Transverse colon (tissue), 4 donors: ENCODE results near the gene KRTCAP2. TPM values are rescaled to one million over a fixed set of nuclear protein-coding genes. Genes with fewer than 3 reads are reported as not detected.
A peak's percentile ranks its signal among the peaks of the same experiment; 100 is the strongest.

Experiments used
- DNase-seq: peaks from one replicate; pipeline ENCODE4 v3.0.0-alpha.2; 2019
- H3K27ac ChIP-seq, 4 donors: fragments of 200-600 bp; sonication (generic); 2 replicates each; pipeline ENCODE4 v1.5.1; 2016 to 2018; ENCODE audit warnings: inconsistent platforms in 4 of 4
- H3K27me3 ChIP-seq: fragments of 200-600 bp; sonication (generic); 2 replicates; pipeline ENCODE4 v1.5.1; 2017; ENCODE audit warnings: inconsistent platforms
- H3K36me3 ChIP-seq, 4 donors: fragments of 200-600 bp; sonication (generic); 2 replicates each; pipeline ENCODE4 v1.5.1; 2017 to 2019; ENCODE audit warnings: inconsistent platforms in 4 of 4
- H3K4me1 ChIP-seq, 4 donors: fragments of 200-600 bp; sonication (generic); 2 replicates each; pipeline ENCODE4 v1.5.1; 2017 to 2020; ENCODE audit warnings: inconsistent platforms in 4 of 4
- H3K4me3 ChIP-seq, 4 donors: fragments of 200-600 bp; sonication (generic); 1 replicate in 1 of 4; 2 replicates in 3 of 4; pipeline versions ENCODE4 v1.5.1 to v1.6.1; 2017 to 2019; ENCODE audit warnings: inconsistent platforms in 4 of 4
- H3K9me3 ChIP-seq, 2 donors: fragments of 200-600 bp; sonication (generic); 2 replicates each; pipeline ENCODE4 v1.5.1; 2017 to 2019; ENCODE audit warnings: inconsistent platforms in 2 of 2
- EP300 ChIP-seq: sonication (generic); formaldehyde crosslinking; IDR thresholded peaks from one replicate; pipeline ENCODE4 v1.6.1; 2017; ENCODE audit warnings: antibody characterized with exemption, low read depth
- POLR2A ChIP-seq: fragments of 450-650 bp; IDR thresholded peaks from one replicate; pipeline ENCODE4 v1.6.1; 2016; ENCODE audit warnings: antibody characterized with exemption, mild to moderate bottlenecking, moderate library complexity
- POLR2AphosphoS5 ChIP-seq, 3 donors: sonication (generic); formaldehyde crosslinking; IDR thresholded peaks; one replicate each; pipeline ENCODE4 v1.6.1; 2016; ENCODE audit warnings: antibody characterized with exemption in 3 of 3
- WGBS, 2 donors: methylation state at CpG; one replicate each; pipeline ENCODE4 v1.1.5; 2018; ENCODE audit warnings: low coverage in 1 of 2; 5-methylcytosine and 5-hydroxymethylcytosine counted together
- in situ Hi-C, 4 donors: fragments of 200-750 bp; cut with MboI; loops; one replicate each; pipeline versions ENCODE4 v1.15.0 to v1.15.1; 2017; ENCODE audit warnings: low sequenced_read_pairs in 3 of 4, low pct_ligation_motif_present in 1 of 4, low pct_unique_long_range_greater_than_20kb in 1 of 4
- intact Hi-C: fragments of 100-400 bp; cut with DNase I; formaldehyde crosslinking; loops from one replicate; pipeline ENCODE4 v1.15.1; 2023; ENCODE audit warnings: low total_unique reads
- total RNA-seq, 4 donors: library from RNA; depleted of rRNA; stranded (reverse); fragments of >200 nt; gene quantifications; one replicate each; pipeline ENCODE4 v1.1.0, GENCODE V29; 2016
- TF ChIP-seq, protein P1 (sequence below), 5 experiments: fragments of 200-600 bp in 3 of 5; fragments of 450-650 bp in 2 of 5; sonication (generic) in 3 of 5; IDR thresholded peaks; 1 replicate in 2 of 5; 2 replicates in 3 of 5; pipeline ENCODE4 v1.5.1; 2016 to 2017; ENCODE audit warnings: antibody characterized with exemption in 5 of 5, inconsistent platforms in 3 of 5, mild to moderate bottlenecking in 2 of 5, moderate library complexity in 1 of 5

The KRTCAP2 gene
- total RNA-seq, 4 donors from 2014 or later = 106 to 240 (median 131) TPM

DNA sequence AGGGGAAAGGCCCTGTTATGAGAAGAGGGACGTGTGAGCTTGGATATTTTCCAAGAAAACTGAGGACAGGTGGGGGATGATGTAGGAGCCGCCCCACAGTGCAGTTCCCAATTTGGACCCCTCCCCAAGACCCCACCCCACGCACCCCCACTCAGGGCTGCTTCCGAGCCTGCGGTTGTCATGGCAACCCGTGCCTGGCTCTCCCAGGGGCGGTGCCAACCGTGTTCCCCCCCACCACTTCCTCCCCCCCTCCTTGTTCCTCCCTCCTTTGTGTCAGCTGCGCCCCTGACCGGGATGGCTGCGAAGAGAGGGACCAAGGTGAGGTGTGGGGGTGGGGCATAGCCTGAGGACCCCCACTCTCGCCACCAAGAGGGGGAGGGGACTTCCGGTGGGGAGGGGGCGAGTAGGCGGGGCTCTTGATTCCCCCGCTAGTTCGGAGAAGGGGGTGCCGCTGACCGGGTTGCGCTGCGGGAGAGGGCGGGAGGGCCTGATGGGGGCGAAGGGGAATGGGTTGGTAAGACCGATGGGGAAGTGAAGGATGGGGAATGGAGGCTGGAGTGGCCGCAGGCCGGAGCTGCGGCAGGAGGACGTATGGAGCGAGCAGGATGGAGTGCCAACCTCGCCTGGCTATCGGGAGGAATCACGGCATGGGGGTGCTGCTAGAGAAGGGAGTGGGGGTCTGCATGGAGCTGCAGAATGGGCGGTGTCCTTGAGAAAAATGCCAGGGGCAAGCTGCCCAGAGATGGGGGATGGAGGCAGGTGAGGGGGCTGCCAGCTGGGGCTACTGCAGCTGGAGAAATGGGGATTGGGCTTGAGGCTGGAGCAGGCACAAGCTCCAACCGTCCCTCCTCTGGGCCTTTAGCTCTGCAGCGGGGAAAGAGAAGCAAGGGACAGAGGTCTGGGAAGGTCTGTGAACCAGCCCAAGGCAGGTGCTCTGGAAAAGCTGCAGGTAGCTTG, 1.5 kb upstream of the KRTCAP2 start:
- DNase-seq = peak; percentile 38
- Histone ChIP-seq H3K36me3 (no peaks in the 10 kb centered on the region), H3K27ac (peak overlapping the region in 2 of 4 donors; percentile 92 to 95), H3K9me3 (no peaks in the 10 kb centered on the region), H3K4me1 (peaks cover 15 to 31% (median 25%) of the 10 kb centered on the region in 4 donors), H3K4me3 (peak overlapping the region in 2 of 4 donors; percentile 4 to 91), H3K27me3 (peaks cover 6% of the 10 kb centered on the region)
- intact Hi-C loops (no loop called here), in situ Hi-C loops (loop anchor here in 1 of 4 donors (25.0 kb wide), 1 partner anchor 262 kb away; no protein-coding TSS in a partner anchor)
- no peak for TF ChIP-seq POLR2AphosphoS5 (IDR thresholded peaks at IDR 0.05)
- TF ChIP-seq, protein P1, sequence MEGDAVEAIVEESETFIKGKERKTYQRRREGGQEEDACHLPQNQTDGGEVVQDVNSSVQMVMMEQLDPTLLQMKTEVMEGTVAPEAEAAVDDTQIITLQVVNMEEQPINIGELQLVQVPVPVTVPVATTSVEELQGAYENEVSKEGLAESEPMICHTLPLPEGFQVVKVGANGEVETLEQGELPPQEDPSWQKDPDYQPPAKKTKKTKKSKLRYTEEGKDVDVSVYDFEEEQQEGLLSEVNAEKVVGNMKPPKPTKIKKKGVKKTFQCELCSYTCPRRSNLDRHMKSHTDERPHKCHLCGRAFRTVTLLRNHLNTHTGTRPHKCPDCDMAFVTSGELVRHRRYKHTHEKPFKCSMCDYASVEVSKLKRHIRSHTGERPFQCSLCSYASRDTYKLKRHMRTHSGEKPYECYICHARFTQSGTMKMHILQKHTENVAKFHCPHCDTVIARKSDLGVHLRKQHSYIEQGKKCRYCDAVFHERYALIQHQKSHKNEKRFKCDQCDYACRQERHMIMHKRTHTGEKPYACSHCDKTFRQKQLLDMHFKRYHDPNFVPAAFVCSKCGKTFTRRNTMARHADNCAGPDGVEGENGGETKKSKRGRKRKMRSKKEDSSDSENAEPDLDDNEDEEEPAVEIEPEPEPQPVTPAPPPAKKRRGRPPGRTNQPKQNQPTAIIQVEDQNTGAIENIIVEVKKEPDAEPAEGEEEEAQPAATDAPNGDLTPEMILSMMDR (IDR thresholded peaks at IDR 0.05) = no peak
- TF ChIP-seq EP300 = no peak
- TF ChIP-seq POLR2A = no peak
- WGBS, 2 donors = 0 to 22% methylated on average over 2 to 29 of the region's 35 CpGs

DNA sequence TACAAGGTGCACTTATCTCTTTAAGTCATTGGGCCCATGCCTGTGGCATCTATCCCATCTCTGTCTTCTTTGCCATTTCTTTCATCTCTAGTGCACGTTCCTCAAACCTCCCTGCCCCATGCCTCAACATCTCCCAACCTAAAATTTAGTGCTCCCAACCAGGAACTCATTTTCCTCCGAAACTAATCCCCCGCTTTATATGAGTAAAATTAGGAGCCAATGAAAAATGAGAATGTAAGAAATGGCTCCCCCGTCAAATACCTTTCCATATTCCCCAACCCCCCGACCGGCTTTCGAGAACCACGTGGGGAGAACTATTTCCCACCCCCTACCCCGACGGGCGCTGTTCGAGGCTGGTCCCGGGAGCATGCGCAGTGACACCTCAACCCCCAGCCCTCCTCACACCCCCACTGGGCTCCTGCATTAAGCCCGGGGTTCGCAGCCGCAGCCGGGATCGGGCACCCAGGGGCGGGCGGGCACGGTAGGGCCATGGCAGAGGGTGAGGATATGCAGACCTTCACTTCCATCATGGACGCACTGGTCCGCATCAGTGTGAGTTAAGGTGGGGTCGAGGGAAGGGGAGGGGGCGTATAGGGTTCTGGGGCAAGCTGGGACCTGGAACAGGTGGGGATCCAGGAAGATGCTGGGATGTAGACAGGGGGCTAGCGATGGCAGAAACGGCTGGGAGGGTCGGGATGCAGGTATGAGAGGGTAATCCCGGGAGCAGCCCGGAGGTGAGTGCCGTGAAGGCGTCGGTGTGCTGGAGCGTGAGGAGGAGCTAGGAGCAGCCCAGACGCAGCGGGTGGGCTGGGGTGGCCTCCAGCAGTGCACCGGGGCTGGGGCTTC, 597 bp upstream of the KRTCAP2 start, which contains the start of gene TRIM46:
Gene TRIM46, plus strand, starts transcription at position 372 of the 846 bp plus-strand sequence. Its CDS starts 118 bp downstream, at position 490.
- TF ChIP-seq POLR2A (no peak), EP300 (no peak)
- TF ChIP-seq, protein P1 (IDR thresholded peaks at IDR 0.05) = peak in 2 of 5 experiments; percentile 6 to 12
- peak within 1 kb of the TSS; percentile 92 to 95 (median 93) for H3K27ac ChIP-seq
- no peaks in the 10 kb centered on the region for H3K36me3 ChIP-seq
- peaks cover 6% of the 10 kb centered on the region for H3K27me3 ChIP-seq
- in situ Hi-C loops (loop anchor here in 1 of 4 donors (25.0 kb wide), 1 partner anchor 261 kb away; no protein-coding TSS in a partner anchor), intact Hi-C loops (no loop called here)
- no peaks in the 10 kb centered on the region for H3K9me3 ChIP-seq
- peak; percentile 42 for DNase-seq
- H3K4me1 ChIP-seq = peaks cover 15 to 31% (median 25%) of the 10 kb centered on the region in 4 donors
- WGBS, 2 donors = 2 to 5% methylated on average over 12 to 38 of the region's 38 CpGs
- H3K4me3 ChIP-seq = peak within 1 kb of the TSS; percentile 52 to 91 (median 76)

DNA sequence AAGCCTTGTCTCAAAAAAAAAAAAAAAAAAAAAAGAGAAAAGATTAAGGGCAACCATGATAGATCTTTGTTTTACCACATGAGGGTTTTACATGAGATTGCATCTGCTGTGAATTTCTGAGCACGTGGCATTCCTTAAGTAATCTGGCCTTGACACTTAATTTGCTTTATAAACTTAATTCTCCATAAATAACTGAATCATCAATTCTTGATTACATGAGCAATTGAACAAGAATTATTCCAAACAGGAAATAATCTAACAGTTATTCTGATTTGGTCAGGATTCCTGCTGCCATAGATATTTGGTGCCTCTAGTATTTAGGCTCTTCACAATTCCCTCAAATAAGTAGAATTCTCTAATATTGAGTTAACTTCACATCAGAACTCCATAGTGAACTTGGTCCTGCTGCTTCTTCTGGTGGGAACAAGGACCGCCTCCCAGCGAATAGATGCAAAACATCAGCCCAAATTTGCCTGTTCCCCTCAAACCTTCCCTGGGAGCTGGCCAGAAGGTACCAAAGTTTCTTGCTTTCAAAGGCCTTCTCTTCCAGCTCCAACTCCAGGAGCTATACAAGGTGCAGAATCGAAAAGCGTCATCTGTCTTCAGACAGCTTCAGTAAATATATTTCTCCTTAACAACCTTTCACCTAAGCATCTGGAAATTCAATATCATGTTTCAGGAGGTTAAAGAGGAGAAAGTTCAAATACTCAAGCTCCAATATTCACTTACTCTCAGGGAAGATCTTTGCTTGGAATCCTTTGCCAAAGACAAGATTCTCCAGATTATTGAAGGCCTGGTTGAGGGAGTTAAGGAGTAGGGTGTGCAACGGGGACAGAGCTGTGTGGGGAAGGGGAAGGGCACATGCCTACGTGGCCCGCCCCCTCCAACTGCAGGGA, 1.0 kb downstream of the KRTCAP2 start:
- 42 to 53% methylated on average over 4 to 8 of the region's 8 CpGs for WGBS, 2 donors
- Histone ChIP-seq H3K27ac (peak overlapping the region; percentile 92 to 95 (median 93)), H3K4me3 (peak overlapping the region; percentile 52 to 91 (median 76)), H3K9me3 (no peaks in the 10 kb centered on the region), H3K4me1 (peaks cover 22 to 38% (median 34%) of the 10 kb centered on the region in 4 donors), H3K27me3 (peaks cover 6% of the 10 kb centered on the region), H3K36me3 (no peaks in the 10 kb centered on the region)
- no peak for DNase-seq
- TF ChIP-seq POLR2AphosphoS5 (IDR thresholded peaks at IDR 0.05) (no peak), EP300 (no peak), POLR2A (no peak)
- TF ChIP-seq, protein P1 (IDR thresholded peaks at IDR 0.05) = no peak
- intact Hi-C loops = no loop called here
- in situ Hi-C loops = loop anchor here in 1 of 4 donors (25.0 kb wide), 1 partner anchor 260 kb away; no protein-coding TSS in a partner anchor
